H9 (cell line): ENCODE measurements around the gene CFAP54. TPM values are rescaled to one million over a fixed set of nuclear protein-coding genes. Genes with fewer than 3 reads are reported as not detected.
"Not testable (repeated sequence)": the region's sequence is repeated elsewhere in the genome, so short reads cannot be mapped to it uniquely, and the experiment has no call there.

Experiments used
- DNase-seq: peaks from one replicate; pipeline ENCODE4 v3.0.0-alpha.2; 2017
- H2AFZ ChIP-seq: one replicate; pipeline ENCODE4 v1.6.1; 2013; ENCODE audit warnings: mild to moderate bottlenecking, low read length, control low read depth, moderate library complexity
- H2AK5ac ChIP-seq: 2 replicates; pipeline ENCODE4 v1.6.1; 2013; ENCODE audit warnings: low read length, control low read depth, mixed read lengths; ENCODE audit not compliant: insufficient read length
- H2BK120ac ChIP-seq: one replicate; pipeline ENCODE4 v1.6.1; 2013; ENCODE audit warnings: low read depth, mild to moderate bottlenecking, low read length, control low read depth, inconsistent platforms; ENCODE audit not compliant: poor library complexity, severe bottlenecking
- H2BK12ac ChIP-seq: 2 replicates; pipeline ENCODE4 v1.6.1; 2013; ENCODE audit warnings: low read length, control low read depth, mixed read lengths, low read depth; ENCODE audit not compliant: insufficient read length
- H2BK15ac ChIP-seq: 2 replicates; pipeline ENCODE4 v1.6.1; 2013; ENCODE audit warnings: low read depth, low read length, control low read depth
- H2BK20ac ChIP-seq: one replicate; pipeline ENCODE4 v1.6.1; 2013; ENCODE audit warnings: low read depth, mild to moderate bottlenecking, low read length, control low read depth, inconsistent platforms; ENCODE audit not compliant: poor library complexity, severe bottlenecking
- H2BK5ac ChIP-seq: 2 replicates; pipeline ENCODE4 v1.6.1; 2013; ENCODE audit warnings: low read length, control low read depth, mixed read lengths; ENCODE audit not compliant: insufficient read length
- H3K14ac ChIP-seq: 2 replicates; pipeline ENCODE4 v1.6.1; 2013; ENCODE audit warnings: low read length, control low read depth; ENCODE audit not compliant: insufficient read depth
- H3K18ac ChIP-seq: 2 replicates; pipeline ENCODE4 v1.6.1; 2013; ENCODE audit warnings: low read depth, mild to moderate bottlenecking, mixed read lengths, low read length, control low read depth; ENCODE audit not compliant: insufficient read length
- H3K23ac ChIP-seq: 2 replicates; pipeline ENCODE4 v1.6.1; 2013; ENCODE audit warnings: low read length, control low read depth, mixed read lengths, low read depth; ENCODE audit not compliant: insufficient read length
- H3K23me2 ChIP-seq: 2 replicates; pipeline ENCODE4 v1.6.1; 2013; ENCODE audit warnings: low read depth, mild to moderate bottlenecking, mixed read lengths, low read length, control low read depth; ENCODE audit not compliant: insufficient read length, poor library complexity, severe bottlenecking
- H3K27ac ChIP-seq: 2 replicates; pipeline ENCODE4 v1.5.1; 2013; ENCODE audit warnings: low read length, control low read depth, mixed read lengths, low read depth; ENCODE audit not compliant: insufficient read length
- H3K27me3 ChIP-seq: 2 replicates; pipeline ENCODE4 v1.6.1; 2013; ENCODE audit warnings: low read length, control low read depth, inconsistent platforms; ENCODE audit not compliant: insufficient read depth
- H3K4ac ChIP-seq: 2 replicates; pipeline ENCODE4 v1.6.1; 2013; ENCODE audit warnings: low read depth, mild to moderate bottlenecking, control low read depth, inconsistent platforms, low read length, moderate library complexity
- H3K4me1 ChIP-seq: 2 replicates; pipeline ENCODE4 v1.6.1; 2013; ENCODE audit warnings: low read length, control low read depth, inconsistent platforms; ENCODE audit not compliant: insufficient read depth
- H3K4me2 ChIP-seq: 2 replicates; pipeline ENCODE4 v1.6.1; 2013; ENCODE audit warnings: low read length, control low read depth, mixed read lengths; ENCODE audit not compliant: insufficient read length, insufficient read depth
- H3K56ac ChIP-seq: 2 replicates; pipeline ENCODE4 v1.6.1; 2013; ENCODE audit warnings: low read depth, mild to moderate bottlenecking, mixed read lengths, low read length, control low read depth; ENCODE audit not compliant: insufficient read length
- H3K79me1 ChIP-seq: 2 replicates; pipeline ENCODE4 v1.6.1; 2013; ENCODE audit warnings: low read depth, mild to moderate bottlenecking, moderate library complexity, low read length, control low read depth, inconsistent platforms; ENCODE audit not compliant: insufficient read depth, poor library complexity, severe bottlenecking
- H3K79me2 ChIP-seq: 2 replicates; pipeline ENCODE4 v1.6.1; 2013; ENCODE audit warnings: low read length, control low read depth, inconsistent platforms; ENCODE audit not compliant: insufficient read depth
- H3K9ac ChIP-seq: 2 replicates; pipeline ENCODE4 v1.6.1; 2013; ENCODE audit warnings: low read length, control low read depth, mixed read lengths; ENCODE audit not compliant: insufficient read length; ENCODE audit errors: extremely low read depth
- H3K9me3 ChIP-seq: one replicate; pipeline ENCODE4 v1.6.1; 2013; ENCODE audit warnings: low read depth, low read length, inconsistent platforms; ENCODE audit not compliant: control insufficient read depth
- H3T11ph ChIP-seq: one replicate; pipeline ENCODE4 v1.6.1; 2013; ENCODE audit warnings: mild to moderate bottlenecking, low read length, control low read depth, inconsistent platforms
- H4K20me1 ChIP-seq: one replicate; pipeline ENCODE4 v1.6.1; 2013; ENCODE audit not compliant: control insufficient read depth, insufficient read length, insufficient read depth
- H4K5ac ChIP-seq: 2 replicates; pipeline ENCODE4 v1.6.1; 2013; ENCODE audit warnings: low read depth, mild to moderate bottlenecking, mixed read lengths, low read length, control low read depth; ENCODE audit not compliant: insufficient read length
- H4K8ac ChIP-seq: replicated peaks from 2 replicates; pipeline ENCODE4 v1.6.1; 2013; ENCODE audit warnings: low read length, control low read depth, mixed read lengths, low read depth; ENCODE audit not compliant: insufficient read length
- H4K91ac ChIP-seq: 2 replicates; pipeline ENCODE4 v1.6.1; 2013; ENCODE audit warnings: low read depth, mild to moderate bottlenecking, moderate library complexity, mixed read lengths, low read length, control low read depth; ENCODE audit not compliant: insufficient read length
- H3K27ac Mint-ChIP-seq, 3 experiments: 2 replicates in 2 of 3; 3 replicates in 1 of 3; pipeline ENCODE4 v1.8.0; 2020 to 2021; ENCODE audit warnings: mixed read lengths in 3 of 3, mild to moderate bottlenecking in 1 of 3, moderate library complexity in 1 of 3
- H3K27me3 Mint-ChIP-seq: 2 replicates; pipeline ENCODE4 v1.8.0; 2021; ENCODE audit warnings: low read depth, mild to moderate bottlenecking, moderate library complexity, mixed read lengths
- H3K36me3 Mint-ChIP-seq, 3 experiments: 2 replicates in 2 of 3; 3 replicates in 1 of 3; pipeline ENCODE4 v1.8.0; 2020 to 2021; ENCODE audit warnings: low read depth in 3 of 3, mixed read lengths in 3 of 3; ENCODE audit not compliant: insufficient read depth in 1 of 3
- H3K4me1 Mint-ChIP-seq, 2 experiments: 2 replicates each; pipeline ENCODE4 v1.8.0; 2020; ENCODE audit warnings: mixed read lengths in 2 of 2
- H3K4me3 Mint-ChIP-seq, 2 experiments: 2 replicates in 1 of 2; 3 replicates in 1 of 2; pipeline ENCODE4 v1.8.0; 2020 to 2021; ENCODE audit warnings: mild to moderate bottlenecking in 2 of 2, mixed read lengths in 2 of 2, moderate library complexity in 1 of 2
- H3K9me3 Mint-ChIP-seq, 2 experiments: 2 replicates in 1 of 2; 3 replicates in 1 of 2; pipeline ENCODE4 v1.8.0; 2020; ENCODE audit warnings: mild to moderate bottlenecking in 2 of 2, mixed read lengths in 2 of 2, moderate library complexity in 1 of 2
- CTCF ChIP-seq: fragments of 200-600 bp; sonication (generic); conservative IDR thresholded peaks from 3 replicates; pipeline ENCODE4 v1.8.0; 2021; ENCODE audit warnings: antibody characterized with exemption, mild to moderate bottlenecking
- WGBS: extraction: QIAGEN DNeasy Blood & Tissue Kit; methylation state at CpG from one replicate; pipeline ENCODE4 v1.1.7; 2013; ENCODE audit warnings: missing lambda C conversion rate, low lambda C conversion rate, mixed read lengths; ENCODE audit not compliant: insufficient read length; ENCODE audit errors: extremely low coverage; 5-methylcytosine and 5-hydroxymethylcytosine counted together
- total RNA-seq: library from RNA; stranded (reverse); gene quantifications from 2 replicates; pipeline ENCODE4 v1.2.1, GENCODE V29; 2021

Gene CFAP54
- total RNA-seq, 1 experiment from 2014 or later, result 0.24 TPM

DNA sequence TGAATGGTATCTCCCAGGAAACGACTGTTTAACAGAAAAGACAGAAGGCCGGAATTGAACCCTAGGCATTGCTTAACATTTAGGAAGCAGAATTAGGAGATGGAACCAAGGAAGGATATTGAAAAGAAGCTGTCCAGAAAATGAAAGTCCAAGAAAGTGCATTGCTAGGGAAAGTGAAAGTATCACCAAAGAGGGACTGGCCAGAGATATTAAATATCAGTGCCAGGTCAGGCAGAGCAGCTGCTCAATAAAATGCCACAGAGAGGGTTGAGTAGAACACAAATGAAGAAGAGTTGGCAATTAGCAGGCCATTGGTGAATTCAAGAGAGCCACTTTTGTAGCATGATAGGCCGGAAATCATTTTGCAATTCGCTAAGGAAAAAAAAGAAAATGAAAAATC, 101.6 kb downstream of the CFAP54 start:
- no peak overlapping the region for H3T11ph ChIP-seq
- no peaks in the 10 kb centered on the region for H3K27me3 Mint-ChIP-seq
- no peak overlapping the region for H2BK15ac ChIP-seq
- H3K79me1 ChIP-seq, result no peaks in the 10 kb centered on the region
- no peaks in the 10 kb centered on the region for H3K9me3 ChIP-seq
- H2BK20ac ChIP-seq, result no peak overlapping the region
- H3K36me3 Mint-ChIP-seq, result peaks cover 0 to 4% (median 3%) of the 10 kb centered on the region in 3 experiments; a peak in 3 of 7 replicates
- no peak overlapping the region for H3K9ac ChIP-seq
- H2AFZ ChIP-seq, result no peak overlapping the region
- no peak overlapping the region for H2BK120ac ChIP-seq
- H3K4ac ChIP-seq, result no peak overlapping the region
- no peak overlapping the region for H3K18ac ChIP-seq
- H2AK5ac ChIP-seq, result no peak overlapping the region
- peaks cover 0 to 5% of the 10 kb centered on the region in 2 experiments; a peak in 2 of 4 replicates for H3K4me1 Mint-ChIP-seq
- no peak overlapping the region for H4K5ac ChIP-seq
- H3K27ac ChIP-seq, result no peak overlapping the region
- no peak overlapping the region for H3K27ac Mint-ChIP-seq
- no peaks in the 10 kb centered on the region for H4K20me1 ChIP-seq
- H3K27me3 ChIP-seq, result no peaks in the 10 kb centered on the region
- no peaks in the 10 kb centered on the region for H3K23me2 ChIP-seq
- H4K8ac ChIP-seq, result no peak overlapping the region
- no peak overlapping the region for H2BK5ac ChIP-seq
- no peak for DNase-seq
- TF ChIP-seq CTCF, result no peak
- no peak overlapping the region for H3K56ac ChIP-seq
- H2BK12ac ChIP-seq, result no peak overlapping the region
- H4K91ac ChIP-seq, result no peak overlapping the region
- no peak overlapping the region for H3K4me3 Mint-ChIP-seq
- no CpG with 5 or more reads among the region's 4 CpGs for WGBS
- no peaks in the 10 kb centered on the region for H3K79me2 ChIP-seq
- no peak overlapping the region for H3K14ac ChIP-seq
- H3K9me3 Mint-ChIP-seq, result peaks cover 2 to 3% of the 10 kb centered on the region in 2 experiments; a peak in 2 of 5 replicates
- H3K4me2 ChIP-seq, result no peak overlapping the region
- H3K23ac ChIP-seq, result no peak overlapping the region
- no peaks in the 10 kb centered on the region for H3K4me1 ChIP-seq

DNA sequence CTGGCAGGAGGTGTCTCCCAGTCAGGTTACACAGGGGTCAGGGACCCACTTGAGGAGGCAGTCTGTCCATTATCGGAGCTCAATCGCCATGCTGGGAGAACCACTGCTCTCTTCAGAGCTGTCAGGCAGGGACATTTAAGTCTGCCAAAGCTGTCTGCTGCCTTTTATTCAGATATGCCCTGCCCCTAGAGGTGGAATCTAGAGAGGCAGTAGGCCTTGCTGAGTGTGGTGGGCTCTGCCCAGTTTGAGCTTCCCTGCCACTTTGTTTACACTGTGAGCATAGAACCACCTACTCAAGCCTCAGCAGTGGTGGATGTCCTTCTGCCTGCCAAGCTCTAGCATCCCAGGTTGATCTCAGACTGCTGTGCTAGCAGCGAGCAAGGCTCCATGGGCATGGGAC, 115.0 kb downstream of the CFAP54 start:
- H3K4me1 Mint-ChIP-seq, H3K27me3 Mint-ChIP-seq, H4K5ac ChIP-seq, H2BK5ac ChIP-seq, H3K18ac ChIP-seq, H3K4ac ChIP-seq, H2AK5ac ChIP-seq, H3K56ac ChIP-seq, H3K9me3 ChIP-seq, H2BK15ac ChIP-seq, DNase-seq, H4K20me1 ChIP-seq, H2BK20ac ChIP-seq, H3K23ac ChIP-seq, H3K79me2 ChIP-seq, H3T11ph ChIP-seq, H2AFZ ChIP-seq, H4K8ac ChIP-seq, H3K9me3 Mint-ChIP-seq, H3K4me2 ChIP-seq, H3K23me2 ChIP-seq, H3K4me1 ChIP-seq, H3K36me3 Mint-ChIP-seq, H3K27ac Mint-ChIP-seq, H3K79me1 ChIP-seq, H2BK120ac ChIP-seq, H3K14ac ChIP-seq, H3K9ac ChIP-seq, H4K91ac ChIP-seq, H3K27me3 ChIP-seq, H2BK12ac ChIP-seq, H3K27ac ChIP-seq, H3K4me3 Mint-ChIP-seq: not testable (repeated sequence)
- WGBS, result no CpG with 5 or more reads among the region's 3 CpGs
